BLaER1 treated with 17β-estradiol and CSF1 and Interleukin-3, amounts not matched to agents 10 nM and 100 nM (cell line): Measurements from ENCODE around the gene SLC6A20.

ENCODE experiments used
- H3K27ac ChIP-seq, 11 experiments: shearing (Covaris generic); formaldehyde crosslinking; 2 replicates each; pipeline ENCODE4 v1.8.1; 2022
- H3K27me3 ChIP-seq, 11 experiments: shearing (Covaris generic); formaldehyde crosslinking; 2 replicates each; pipeline ENCODE4 v1.8.1; 2022
- H3K36me3 ChIP-seq, 11 experiments: shearing (Covaris generic); formaldehyde crosslinking; 2 replicates each; pipeline ENCODE4 v1.8.1; 2022
- H3K4me1 ChIP-seq, 10 experiments: shearing (Covaris generic); formaldehyde crosslinking; 2 replicates each; pipeline ENCODE4 v1.8.1; 2022
- H3K4me2 ChIP-seq, 11 experiments: shearing (Covaris generic); formaldehyde crosslinking; 2 replicates each; pipeline ENCODE4 v1.8.1; 2022
- H3K4me3 ChIP-seq, 10 experiments: shearing (Covaris generic); formaldehyde crosslinking; 2 replicates each; pipeline ENCODE4 v1.8.1; 2022
- H3K9ac ChIP-seq, 11 experiments: shearing (Covaris generic); formaldehyde crosslinking; 2 replicates each; pipeline ENCODE4 v1.8.1; 2022
- H3K9me3 ChIP-seq, 11 experiments: shearing (Covaris generic); formaldehyde crosslinking; replicated peaks in 1 of 11; 2 replicates each; pipeline ENCODE4 v1.8.1; 2022
- H4K20me1 ChIP-seq, 11 experiments: shearing (Covaris generic); formaldehyde crosslinking; 2 replicates each; pipeline ENCODE4 v1.8.1; 2022
- Cebpa-rat ChIP-seq, 11 experiments: shearing (Covaris generic); IDR thresholded peaks; 2 replicates each; pipeline ENCODE4 v1.8.1; 2022

The SLC6A20 gene

GRCh38 chr3:45785605-45786150 is 10.7 kb downstream of the SLC6A20 start:
- no peak overlapping the region for H3K9ac ChIP-seq
- peaks cover under 1 to 7% (median 6%) of the 10 kb centered on the region in 10 experiments; a peak in 17 of 20 replicates for H3K4me1 ChIP-seq
- H3K9me3 ChIP-seq: peaks cover 26 to 40% (median 32%) of the 10 kb centered on the region in 11 experiments

GRCh38 chr3:45783667-45784066 is 12.7 kb downstream of the SLC6A20 start:
- Histone ChIP-seq H3K27ac (no peak overlapping the region), H3K4me3 (no peak overlapping the region), H3K36me3 (no peaks in the 10 kb centered on the region), H3K9ac (no peak overlapping the region), H3K4me2 (no peak overlapping the region), H3K9me3 (peaks cover 6 to 20% (median 12%) of the 10 kb centered on the region in 11 experiments; a peak in 18 of 22 replicates), H3K4me1 (no peaks in the 10 kb centered on the region), H4K20me1 (no peaks in the 10 kb centered on the region), H3K27me3 (no peaks in the 10 kb centered on the region)
- no peak for TF ChIP-seq Cebpa-rat (IDR thresholded peaks at IDR 0.05)

More at GRCh38 chr3:45785605-45786150, 10.7 kb downstream of the SLC6A20 start:
- Histone ChIP-seq H3K4me2 (no peak overlapping the region), H3K27ac (no peak overlapping the region), H3K36me3 (no peaks in the 10 kb centered on the region), H3K27me3 (no peaks in the 10 kb centered on the region), H3K4me3 (no peak overlapping the region), H4K20me1 (no peaks in the 10 kb centered on the region)
- no peak for TF ChIP-seq Cebpa-rat (IDR thresholded peaks at IDR 0.05)

GRCh38 chr3:45782381-45782780 is 14.0 kb downstream of the SLC6A20 start:
- Histone ChIP-seq H3K4me2 (no peak overlapping the region), H3K4me1 (no peaks in the 10 kb centered on the region), H3K36me3 (no peaks in the 10 kb centered on the region), H4K20me1 (no peaks in the 10 kb centered on the region), H3K4me3 (no peak overlapping the region), H3K9me3 (peaks cover 0 to 9% (median under 1%) of the 10 kb centered on the region in 11 experiments; a peak in 5 of 22 replicates), H3K9ac (no peak overlapping the region), H3K27me3 (no peaks in the 10 kb centered on the region), H3K27ac (no peak overlapping the region)
- TF ChIP-seq Cebpa-rat (IDR thresholded peaks at IDR 0.05): no peak

- no peaks in the 10 kb centered on the region for H3K27me3 ChIP-seq
- H3K4me3 ChIP-seq: no peak overlapping the region
- H3K4me2 ChIP-seq: no peak overlapping the region
- TF ChIP-seq Cebpa-rat (IDR thresholded peaks at IDR 0.05): no peak
- peaks cover 0 to 3% (median 0%) of the 10 kb centered on the region in 11 experiments; a peak in 3 of 22 replicates for H3K9me3 ChIP-seq
- no peak overlapping the region for H3K9ac ChIP-seq
- H3K4me1 ChIP-seq: no peaks in the 10 kb centered on the region
- H3K36me3 ChIP-seq: no peaks in the 10 kb centered on the region
- no peaks in the 10 kb centered on the region for H4K20me1 ChIP-seq
- no peak overlapping the region for H3K27ac ChIP-seq
Observed at GRCh38 chr3:45781841-45782240, 14.5 kb downstream of the SLC6A20 start.

DNA sequence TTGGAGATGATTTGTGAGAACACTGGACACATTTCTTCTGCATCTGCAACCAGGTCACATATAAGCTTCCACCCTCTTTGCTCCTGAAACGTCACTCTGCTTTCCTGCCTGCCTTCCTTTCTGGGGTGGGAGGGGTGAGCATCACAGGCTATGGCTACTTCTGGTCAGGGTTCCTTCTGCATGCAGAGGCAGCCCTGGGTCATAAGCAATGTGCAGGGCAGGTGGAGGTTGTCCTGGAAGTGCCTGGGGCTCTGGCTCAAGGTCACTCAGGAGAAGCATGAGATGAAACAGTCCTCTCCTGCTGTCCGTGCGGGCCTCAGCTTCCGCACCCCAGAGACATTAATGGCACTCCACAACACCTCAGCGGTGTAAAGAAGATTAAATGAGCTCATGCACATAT is 15.1 kb downstream of the SLC6A20 start:
- H3K4me1 ChIP-seq: no peaks in the 10 kb centered on the region
- no peak overlapping the region for H3K9ac ChIP-seq
- no peak overlapping the region for H3K4me3 ChIP-seq
- H3K27me3 ChIP-seq: no peaks in the 10 kb centered on the region
- H4K20me1 ChIP-seq: no peaks in the 10 kb centered on the region
- peaks cover 0 to 3% (median 0%) of the 10 kb centered on the region in 11 experiments; a peak in 3 of 22 replicates for H3K9me3 ChIP-seq
- H3K27ac ChIP-seq: no peak overlapping the region
- H3K4me2 ChIP-seq: no peak overlapping the region
- TF ChIP-seq Cebpa-rat (IDR thresholded peaks at IDR 0.05): no peak
- H3K36me3 ChIP-seq: no peaks in the 10 kb centered on the region

DNA sequence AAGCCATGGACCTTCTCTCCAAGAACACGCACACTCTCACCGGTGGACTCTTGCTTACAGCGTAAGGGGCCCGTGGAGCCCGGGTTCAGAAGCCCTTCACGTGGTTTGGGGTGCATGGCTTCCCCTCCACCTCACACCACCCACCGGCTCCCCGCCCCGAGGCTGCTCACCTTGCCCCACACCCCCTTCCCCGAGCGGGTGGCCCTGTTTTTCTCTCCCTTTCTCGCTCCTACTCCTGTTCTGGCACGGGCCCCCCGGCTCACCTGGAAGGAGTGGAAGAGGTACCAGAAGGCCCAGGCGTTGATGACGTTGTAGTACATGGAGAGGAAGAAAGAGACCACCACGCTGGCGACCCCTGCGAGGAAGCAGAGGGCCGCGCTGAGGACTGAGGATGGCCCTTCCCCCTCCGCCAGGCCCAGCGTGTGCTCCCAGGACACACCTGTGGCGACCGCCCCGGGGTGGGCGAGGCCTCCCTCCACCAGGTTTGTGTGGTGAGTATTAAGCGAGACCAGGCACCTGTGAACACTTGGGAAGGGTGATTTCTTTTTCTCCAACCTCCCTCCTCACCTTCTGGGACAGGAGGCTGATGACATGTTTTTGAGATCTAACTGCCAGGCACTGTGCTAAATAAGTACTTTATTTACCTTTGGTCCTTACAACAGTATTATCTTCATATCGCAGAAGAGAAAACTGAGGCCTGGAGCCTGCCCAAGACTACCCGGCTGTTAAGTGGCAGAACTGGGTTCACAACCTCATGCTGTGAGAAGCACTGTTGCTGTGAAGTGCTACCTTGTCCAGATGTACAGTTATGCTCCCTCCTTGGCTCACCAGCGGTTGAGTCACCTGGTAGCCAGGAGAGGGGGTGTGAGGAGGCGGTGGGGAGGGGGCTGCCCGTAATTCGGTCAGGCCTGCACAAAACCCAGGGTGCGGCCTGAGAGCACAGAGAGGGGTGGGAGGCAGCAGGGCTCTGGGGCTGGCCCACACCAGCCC is 16.3 kb downstream of the SLC6A20 start:
- H3K4me1 ChIP-seq: no peaks in the 10 kb centered on the region
- H3K27me3 ChIP-seq: no peaks in the 10 kb centered on the region
- TF ChIP-seq Cebpa-rat (IDR thresholded peaks at IDR 0.05): no peak
- no peak overlapping the region for H3K4me2 ChIP-seq
- H3K4me3 ChIP-seq: no peak overlapping the region
- H3K27ac ChIP-seq: no peak overlapping the region
- H3K9me3 ChIP-seq: peaks cover 0 to 3% (median 0%) of the 10 kb centered on the region in 11 experiments; a peak in 3 of 22 replicates
- no peaks in the 10 kb centered on the region for H3K36me3 ChIP-seq
- no peak overlapping the region for H3K9ac ChIP-seq
- H4K20me1 ChIP-seq: no peaks in the 10 kb centered on the region

- Histone ChIP-seq H3K9ac (no peak overlapping the region), H3K36me3 (no peaks in the 10 kb centered on the region), H4K20me1 (no peaks in the 10 kb centered on the region), H3K4me2 (no peak overlapping the region), H3K9me3 (no peaks in the 10 kb centered on the region), H3K4me3 (no peak overlapping the region), H3K27me3 (no peaks in the 10 kb centered on the region), H3K4me1 (no peaks in the 10 kb centered on the region), H3K27ac (no peak overlapping the region)
- no peak for TF ChIP-seq Cebpa-rat (IDR thresholded peaks at IDR 0.05)
Observed at GRCh38 chr3:45778761-45779201, 17.6 kb downstream of the SLC6A20 start.

- Histone ChIP-seq H4K20me1 (no peaks in the 10 kb centered on the region), H3K27me3 (no peaks in the 10 kb centered on the region)
- no peak for TF ChIP-seq Cebpa-rat (IDR thresholded peaks at IDR 0.05)
Observed at GRCh38 chr3:45777746-45778386, 18.5 kb downstream of the SLC6A20 start.

GRCh38 chr3:45777111-45777745 is 19.1 kb downstream of the SLC6A20 start:
- no peak for TF ChIP-seq Cebpa-rat (IDR thresholded peaks at IDR 0.05)
- no peak overlapping the region for H3K4me2 ChIP-seq
- H3K9ac ChIP-seq: no peak overlapping the region
- H3K4me3 ChIP-seq: no peak overlapping the region
- no peaks in the 10 kb centered on the region for H4K20me1 ChIP-seq
- H3K27me3 ChIP-seq: no peaks in the 10 kb centered on the region
- no peaks in the 10 kb centered on the region for H3K36me3 ChIP-seq
- H3K27ac ChIP-seq: no peak overlapping the region
- no peaks in the 10 kb centered on the region for H3K9me3 ChIP-seq
- peaks cover 0 to 10% (median 0%) of the 10 kb centered on the region in 10 experiments; a peak in 3 of 20 replicates for H3K4me1 ChIP-seq

More at GRCh38 chr3:45777746-45778386, 18.5 kb downstream of the SLC6A20 start:
- Histone ChIP-seq H3K27ac (no peak overlapping the region), H3K4me2 (no peak overlapping the region), H3K36me3 (no peaks in the 10 kb centered on the region), H3K9ac (no peak overlapping the region), H3K9me3 (no peaks in the 10 kb centered on the region), H3K4me1 (peaks cover 0 to 3% (median 0%) of the 10 kb centered on the region in 10 experiments; a peak in 3 of 20 replicates), H3K4me3 (no peak overlapping the region)
